ENCODE measurements around the gene JAM3. TPM values are rescaled to one million over a fixed set of nuclear protein-coding genes. Genes with fewer than 3 reads are reported as not detected.

The JAM3 gene
- total RNA-seq, 3 donors from 2014 or later (not counting 1 experiment from before 2014, with no cell fraction given): 2.1 to 3.8 (median 2.4) TPM

DNA sequence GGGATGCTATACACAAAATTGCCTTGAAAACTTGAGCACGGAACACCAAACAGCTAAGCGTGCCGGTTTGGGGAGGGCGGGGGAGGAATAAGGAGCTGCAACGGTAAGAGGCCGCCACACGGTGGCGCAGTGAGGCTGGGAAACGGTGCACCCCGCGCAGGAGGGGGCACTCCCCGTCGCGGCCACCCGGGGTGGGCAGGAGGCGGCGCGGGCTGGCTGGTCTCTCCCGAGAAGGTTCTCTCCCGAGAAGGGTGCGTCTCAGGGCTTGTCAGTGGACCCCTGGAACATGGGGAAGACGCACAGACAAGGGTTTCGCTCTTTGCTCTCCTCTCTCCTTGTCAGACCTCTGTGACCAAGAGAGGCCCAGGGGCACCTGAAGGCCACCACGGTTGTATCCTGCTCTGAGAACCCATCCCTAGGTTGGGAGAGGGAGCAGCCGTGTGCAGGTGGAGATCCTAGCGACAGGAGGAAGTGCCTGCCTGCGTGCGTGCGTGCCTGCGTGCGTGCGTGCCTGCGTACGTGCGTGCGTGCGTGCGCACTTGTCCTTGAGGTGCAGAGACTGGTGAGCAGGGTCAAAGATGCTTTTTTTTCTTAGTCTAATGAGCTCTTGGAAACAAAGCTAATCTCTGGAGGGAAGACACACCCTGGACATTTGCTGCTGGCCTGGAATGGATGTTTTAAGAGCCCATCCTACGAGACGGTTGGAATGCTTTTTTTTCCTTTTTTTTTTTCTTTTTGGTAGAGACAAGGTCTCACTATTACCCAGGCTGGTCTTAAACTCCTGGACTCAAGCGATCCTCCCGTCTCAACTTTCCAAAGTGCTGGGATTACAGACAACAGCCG is 18.1 kb upstream of the JAM3 start:
- ATAC-seq (peak; percentile 89 to 100 (median 100)), DNase-seq (peak; percentile 66 to 89)
- Histone ChIP-seq H3K27ac (ENCODE audit: low read length) (no peak overlapping the region), H3K9me3 (ENCODE audit: control insufficient read depth, insufficient read depth, low read length) (no peaks in the 10 kb centered on the region), H3K27me3 (ENCODE audit: control insufficient read depth, insufficient read depth, low read length) (no peaks in the 10 kb centered on the region), H3K36me3 (ENCODE audit: control insufficient read depth, insufficient read depth, low read length) (no peaks in the 10 kb centered on the region), H3K4me3 (ENCODE audit: low read length) (no peak overlapping the region), H3K4me1 (ENCODE audit: control insufficient read depth, insufficient read depth, low read length) (peaks cover 9% of the 10 kb centered on the region)
- Mint-ChIP-seq H3K4me1 (no peaks in the 10 kb centered on the region), H3K4me3 (no peak overlapping the region), H3K9me3 (no peaks in the 10 kb centered on the region), H3K36me3 (no peaks in the 10 kb centered on the region), H3K27ac (no peak overlapping the region), H3K27me3 (ENCODE audit: low read depth in 2 of 2) (peaks cover 31 to 34% of the 10 kb centered on the region in 2 donors)
- intact Hi-C loops (cut with micrococcal nuclease): loop anchor here (2.0 kb wide), 1 partner anchor 88 kb away; no protein-coding TSS in a partner anchor
- WGBS (ENCODE audit: insufficient coverage): 41% methylated on average over 43 of the region's 43 CpGs
- TF ChIP-seq, protein P1, sequence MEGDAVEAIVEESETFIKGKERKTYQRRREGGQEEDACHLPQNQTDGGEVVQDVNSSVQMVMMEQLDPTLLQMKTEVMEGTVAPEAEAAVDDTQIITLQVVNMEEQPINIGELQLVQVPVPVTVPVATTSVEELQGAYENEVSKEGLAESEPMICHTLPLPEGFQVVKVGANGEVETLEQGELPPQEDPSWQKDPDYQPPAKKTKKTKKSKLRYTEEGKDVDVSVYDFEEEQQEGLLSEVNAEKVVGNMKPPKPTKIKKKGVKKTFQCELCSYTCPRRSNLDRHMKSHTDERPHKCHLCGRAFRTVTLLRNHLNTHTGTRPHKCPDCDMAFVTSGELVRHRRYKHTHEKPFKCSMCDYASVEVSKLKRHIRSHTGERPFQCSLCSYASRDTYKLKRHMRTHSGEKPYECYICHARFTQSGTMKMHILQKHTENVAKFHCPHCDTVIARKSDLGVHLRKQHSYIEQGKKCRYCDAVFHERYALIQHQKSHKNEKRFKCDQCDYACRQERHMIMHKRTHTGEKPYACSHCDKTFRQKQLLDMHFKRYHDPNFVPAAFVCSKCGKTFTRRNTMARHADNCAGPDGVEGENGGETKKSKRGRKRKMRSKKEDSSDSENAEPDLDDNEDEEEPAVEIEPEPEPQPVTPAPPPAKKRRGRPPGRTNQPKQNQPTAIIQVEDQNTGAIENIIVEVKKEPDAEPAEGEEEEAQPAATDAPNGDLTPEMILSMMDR (IDR thresholded peaks at IDR 0.05): peak; percentile 86

DNA sequence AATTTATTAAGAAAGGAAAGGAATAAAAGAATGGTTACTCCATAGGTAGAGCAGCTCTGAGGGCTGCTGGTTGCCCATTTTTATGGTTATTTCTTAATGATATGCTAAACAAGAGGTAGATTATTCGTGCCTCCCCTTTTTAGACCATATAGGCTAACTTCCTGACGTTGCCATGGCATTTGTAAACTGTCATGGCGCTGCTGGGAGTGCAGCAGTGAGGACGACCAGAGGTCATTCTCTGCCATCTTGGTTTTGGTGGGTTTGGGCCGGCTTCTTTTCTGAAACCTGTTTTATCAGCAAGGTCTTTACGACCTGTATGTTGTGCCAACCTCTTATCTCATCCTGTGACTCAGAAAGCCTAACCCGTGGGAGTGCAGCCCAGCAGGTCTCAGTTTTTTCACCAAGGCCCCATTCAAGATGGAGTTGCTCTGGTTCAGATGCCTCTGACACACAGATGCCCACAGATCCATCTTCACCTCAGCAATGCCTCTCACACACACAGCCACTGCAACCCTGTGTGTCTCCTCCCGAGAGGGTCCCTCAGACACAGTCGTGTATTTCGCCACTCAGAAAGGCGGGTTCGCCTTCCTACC is 16.4 kb upstream of the JAM3 start:
- WGBS (ENCODE audit: insufficient coverage): 84% methylated on average over 12 of the region's 12 CpGs
- H3K9me3 ChIP-seq (ENCODE audit: control insufficient read depth, insufficient read depth, low read length): no peaks in the 10 kb centered on the region
- Mint-ChIP-seq H3K4me3 (no peak overlapping the region), H3K27ac (no peak overlapping the region), H3K27me3 (ENCODE audit: low read depth in 2 of 2) (peaks cover 20% of the 10 kb centered on the region in 2 donors), H3K9me3 (no peaks in the 10 kb centered on the region), H3K36me3 (no peaks in the 10 kb centered on the region), H3K4me1 (no peaks in the 10 kb centered on the region)
- peaks cover 9% of the 10 kb centered on the region for H3K4me1 ChIP-seq (ENCODE audit: control insufficient read depth, insufficient read depth, low read length)
- DNase-seq: no peak
- intact Hi-C loops (cut with micrococcal nuclease): no loop called here
- ATAC-seq: no peak
- no peak overlapping the region for H3K27ac ChIP-seq (ENCODE audit: low read length)
- H3K27me3 ChIP-seq (ENCODE audit: control insufficient read depth, insufficient read depth, low read length): no peaks in the 10 kb centered on the region
- no peak overlapping the region for H3K4me3 ChIP-seq (ENCODE audit: low read length)
- H3K36me3 ChIP-seq (ENCODE audit: control insufficient read depth, insufficient read depth, low read length): no peaks in the 10 kb centered on the region
- TF ChIP-seq, protein P1 (IDR thresholded peaks at IDR 0.05): no peak

DNA sequence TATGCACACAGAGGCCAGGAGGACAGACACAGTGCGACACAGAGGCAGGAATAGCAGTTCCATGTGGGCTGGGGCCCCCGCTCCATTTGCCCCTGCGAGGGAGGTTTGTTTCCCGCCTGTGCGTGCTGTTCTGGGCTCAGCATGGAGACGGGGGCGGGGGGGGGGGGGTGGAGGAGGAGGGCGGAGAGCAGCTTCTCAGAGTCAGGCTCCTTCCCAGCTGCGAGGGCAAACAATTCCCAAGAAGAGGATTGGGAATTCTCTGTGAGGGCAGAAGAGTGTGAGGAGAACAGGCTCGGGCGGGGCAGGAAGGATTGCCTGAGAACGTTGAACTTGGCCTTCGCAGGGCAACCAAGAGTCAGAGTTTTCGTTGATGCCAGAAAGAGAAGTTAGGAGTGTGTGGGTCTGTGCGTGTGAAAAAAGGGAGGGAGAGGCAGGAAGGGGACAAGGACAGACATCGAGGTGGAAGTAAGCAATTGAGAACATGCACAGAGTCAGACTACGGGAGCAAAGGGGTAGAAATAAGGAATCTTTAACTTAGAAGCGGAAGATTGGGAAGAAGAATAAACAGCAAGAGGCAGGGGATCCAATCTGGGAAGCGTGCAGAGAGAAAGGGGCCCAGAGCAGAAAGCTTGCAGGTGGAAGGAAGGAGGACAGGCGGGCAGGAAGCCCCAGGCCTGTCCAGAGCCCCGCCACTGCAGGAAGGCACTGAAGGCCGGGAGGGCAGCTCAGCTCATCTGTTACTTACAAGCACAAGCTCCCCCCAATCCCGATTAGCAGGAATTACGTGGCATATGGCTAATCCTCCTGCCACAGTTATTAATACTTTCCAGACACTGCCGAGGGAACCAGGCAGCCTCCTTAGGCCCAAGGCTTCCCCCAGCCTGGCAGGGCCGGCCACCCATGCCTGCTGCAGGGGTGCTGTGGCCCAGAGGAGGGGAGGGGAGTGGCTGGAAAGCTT is 15.6 kb upstream of the JAM3 start:
- 73% methylated on average over 23 of the region's 26 CpGs for WGBS (ENCODE audit: insufficient coverage)
- no peaks in the 10 kb centered on the region for H3K27me3 ChIP-seq (ENCODE audit: control insufficient read depth, insufficient read depth, low read length)
- intact Hi-C loops (cut with micrococcal nuclease): no loop called here
- Mint-ChIP-seq H3K4me1 (no peaks in the 10 kb centered on the region), H3K9me3 (no peaks in the 10 kb centered on the region), H3K4me3 (no peak overlapping the region), H3K36me3 (no peaks in the 10 kb centered on the region), H3K27me3 (ENCODE audit: low read depth in 2 of 2) (peaks cover 12 to 17% of the 10 kb centered on the region in 2 donors), H3K27ac (no peak overlapping the region)
- no peak for DNase-seq
- H3K36me3 ChIP-seq (ENCODE audit: control insufficient read depth, insufficient read depth, low read length): no peaks in the 10 kb centered on the region
- H3K27ac ChIP-seq (ENCODE audit: low read length): no peak overlapping the region
- no peaks in the 10 kb centered on the region for H3K9me3 ChIP-seq (ENCODE audit: control insufficient read depth, insufficient read depth, low read length)
- H3K4me3 ChIP-seq (ENCODE audit: low read length): no peak overlapping the region
- no peak for ATAC-seq
- TF ChIP-seq, protein P1 (IDR thresholded peaks at IDR 0.05): no peak
- peaks cover 9% of the 10 kb centered on the region for H3K4me1 ChIP-seq (ENCODE audit: control insufficient read depth, insufficient read depth, low read length)
